ENCODE measurements around the gene TMEM92.
"Not testable (repeated sequence)": the region's sequence is repeated elsewhere in the genome, so short reads cannot be mapped to it uniquely, and the experiment has no call there.

TMEM92 gene

DNA sequence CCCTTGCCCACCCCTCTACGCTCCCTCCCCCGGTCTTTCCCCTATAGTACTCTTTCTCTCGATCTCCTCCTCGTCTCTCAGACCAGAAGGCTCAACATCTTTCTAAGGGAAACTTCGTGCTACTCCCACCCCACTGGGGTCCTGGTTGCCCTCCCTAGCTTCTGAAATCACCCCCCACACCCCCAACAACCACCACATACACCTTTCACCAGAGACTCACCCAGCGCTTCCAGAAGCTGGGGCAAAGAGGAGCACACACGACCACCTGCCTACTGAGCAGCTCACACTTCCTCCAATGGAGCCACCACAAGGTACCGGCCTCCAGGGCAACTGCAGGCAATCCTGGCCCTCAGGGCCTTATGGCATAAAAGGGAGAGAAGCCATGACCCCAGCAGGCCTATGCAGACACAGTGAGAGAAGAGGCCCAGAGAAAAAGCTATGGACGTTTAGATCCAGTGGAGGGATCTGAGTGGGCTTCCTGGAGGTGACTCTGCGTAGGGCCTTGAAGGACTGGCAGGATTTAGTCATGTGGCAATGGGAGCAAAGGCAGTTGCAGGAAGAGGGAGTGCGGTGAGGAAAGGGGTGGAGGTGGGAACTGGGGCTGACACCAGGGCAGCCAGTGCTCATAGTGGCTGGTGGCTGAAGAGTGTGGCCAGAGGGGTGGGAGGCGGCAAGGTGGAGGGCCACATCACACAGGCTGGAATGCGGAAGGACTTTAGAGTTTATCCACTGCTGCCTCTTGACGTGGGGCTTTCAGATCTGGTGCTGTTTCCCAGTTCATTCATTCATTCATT is 12.1 kb upstream of the TMEM92 start:
- no peak for DNase-seq (ENCODE audit: low read depth)

DNA sequence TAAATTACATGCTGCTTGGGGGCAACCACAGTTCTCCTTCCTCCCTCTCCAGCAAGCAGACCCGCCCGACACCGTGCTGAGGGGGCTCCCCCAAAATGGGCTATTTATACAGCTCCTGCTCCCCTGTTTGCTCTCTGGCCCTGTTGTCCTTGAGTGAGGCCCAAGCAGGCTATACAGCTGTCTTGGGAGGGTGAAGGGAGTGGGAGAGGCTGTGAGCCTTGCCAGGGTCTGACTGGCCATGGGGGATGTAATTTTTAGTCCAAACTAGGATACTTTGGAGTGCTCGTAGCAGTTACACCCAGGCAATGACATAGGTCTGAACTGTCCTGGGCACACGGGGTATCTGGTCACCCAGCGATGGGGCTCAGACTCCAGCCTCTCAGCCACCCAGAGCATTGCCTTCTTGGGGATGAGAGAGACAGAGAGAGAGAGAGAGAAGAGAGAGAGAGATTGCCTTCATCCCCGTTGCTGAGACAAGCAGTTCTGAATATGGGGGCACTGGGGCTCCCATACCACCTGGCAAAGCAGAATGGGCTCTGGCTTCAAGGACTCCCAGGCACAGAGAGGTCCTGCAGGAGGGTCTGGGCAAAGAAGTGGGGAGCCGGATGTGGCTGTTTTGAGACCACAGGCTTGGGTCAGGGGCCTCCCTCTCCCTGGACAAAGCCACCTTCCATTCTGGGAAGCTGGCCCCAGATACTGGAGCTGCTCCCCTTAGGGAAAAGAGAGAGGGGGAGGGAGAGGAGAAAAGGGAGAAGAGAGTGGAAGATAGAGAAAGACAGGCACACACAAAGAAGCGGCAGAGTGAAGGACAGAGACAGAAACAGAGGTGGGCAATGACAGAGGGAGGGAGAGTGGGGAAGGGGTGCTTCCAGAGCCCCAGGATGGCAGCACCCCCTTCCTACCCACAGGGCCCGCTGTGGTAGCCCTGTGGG is 10.7 kb upstream of the TMEM92 start:
- DNase-seq (ENCODE audit: low read depth): no peak

DNA sequence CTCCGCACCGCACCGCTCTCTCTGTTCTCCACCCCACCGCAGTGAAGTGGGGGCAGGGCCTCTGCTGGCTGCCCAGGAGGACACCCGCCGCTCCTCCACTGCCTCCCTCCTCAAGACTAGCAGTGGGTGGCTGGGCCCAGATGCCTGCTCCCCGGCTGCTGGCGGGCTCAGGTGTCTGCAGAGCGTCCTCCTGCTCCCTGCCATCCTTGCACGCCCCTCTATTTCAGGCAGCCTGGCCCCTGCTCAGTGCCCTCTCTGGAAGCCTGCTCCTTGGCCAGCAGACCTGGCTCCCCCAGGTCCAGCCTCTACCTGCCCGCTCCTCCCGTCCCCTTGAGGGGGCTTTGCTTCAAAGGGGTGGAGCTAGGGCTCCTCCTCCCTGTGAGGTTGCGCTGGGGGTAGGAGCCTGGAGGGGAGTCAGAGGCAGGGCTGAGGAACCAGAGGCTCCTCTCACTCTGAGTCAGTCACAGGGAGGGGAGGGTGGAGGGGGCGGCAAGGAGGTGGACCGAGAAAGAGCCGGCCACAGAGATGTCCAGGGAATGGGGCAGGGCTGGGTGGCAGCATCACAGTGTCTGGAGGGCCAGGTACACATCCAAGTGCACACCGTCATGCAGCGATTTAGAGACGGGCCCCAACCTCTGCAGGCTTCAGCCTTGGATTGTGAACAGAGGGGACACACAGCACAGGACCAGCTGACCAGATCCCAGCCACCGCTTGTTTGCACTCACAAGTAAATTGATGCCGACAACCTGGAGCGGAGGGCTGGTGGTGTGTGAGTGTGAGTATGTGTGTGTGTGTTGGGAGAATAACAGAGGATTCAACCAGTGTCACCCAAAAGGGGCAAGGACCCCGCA is 9.8 kb upstream of the TMEM92 start:
- no peak for DNase-seq (ENCODE audit: low read depth)

DNA sequence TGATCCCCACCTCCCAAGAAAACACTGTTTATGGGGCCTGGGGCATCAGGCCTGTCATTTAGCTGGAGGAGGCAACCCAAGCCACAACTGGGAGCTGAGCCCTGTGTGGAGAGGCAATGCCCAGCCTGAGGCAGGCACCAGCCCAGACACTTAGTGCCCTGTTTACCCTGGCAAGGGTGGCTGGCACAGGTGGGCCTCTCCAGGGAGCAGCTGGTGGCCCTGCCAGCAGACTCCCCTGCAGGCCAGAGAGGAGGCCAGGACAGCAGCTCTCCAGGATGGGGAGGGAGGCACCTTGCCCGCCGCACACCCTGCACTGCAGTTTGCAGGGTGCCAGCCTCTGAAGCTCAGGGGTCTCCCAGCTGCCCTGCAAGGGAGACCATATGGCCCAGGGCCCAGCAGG is 9.1 kb upstream of the TMEM92 start:
- no peak for DNase-seq (ENCODE audit: low read depth)

DNA sequence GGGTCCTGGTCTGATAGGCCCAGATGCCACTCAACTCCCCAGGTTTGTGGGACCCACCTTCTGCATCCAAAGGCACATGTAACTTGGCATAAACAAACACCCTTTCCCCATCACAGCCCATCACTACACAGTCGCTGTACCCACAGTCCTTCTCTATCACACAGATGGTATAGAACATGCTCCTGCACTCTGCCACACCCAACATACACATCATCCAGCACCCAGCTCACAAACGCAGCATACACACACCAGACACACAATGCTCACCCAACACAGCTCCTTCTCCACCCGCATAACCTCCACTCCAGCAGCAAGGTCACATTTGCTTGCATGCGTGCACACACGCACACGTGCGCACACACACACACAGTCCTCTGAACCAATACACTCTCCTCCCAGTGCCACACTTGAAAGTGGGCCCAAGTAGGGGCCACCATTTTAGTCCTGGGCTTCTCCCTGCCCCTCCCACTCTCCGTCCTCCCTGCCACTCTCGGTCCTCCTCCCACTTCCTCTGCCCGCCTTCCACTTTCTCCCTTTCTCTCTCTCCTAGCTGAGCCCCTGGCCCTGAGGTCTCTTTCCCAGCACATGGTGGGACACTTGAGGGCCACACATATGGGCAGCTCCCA is 8.5 kb upstream of the TMEM92 start:
- DNase-seq (ENCODE audit: low read depth): no peak

DNA sequence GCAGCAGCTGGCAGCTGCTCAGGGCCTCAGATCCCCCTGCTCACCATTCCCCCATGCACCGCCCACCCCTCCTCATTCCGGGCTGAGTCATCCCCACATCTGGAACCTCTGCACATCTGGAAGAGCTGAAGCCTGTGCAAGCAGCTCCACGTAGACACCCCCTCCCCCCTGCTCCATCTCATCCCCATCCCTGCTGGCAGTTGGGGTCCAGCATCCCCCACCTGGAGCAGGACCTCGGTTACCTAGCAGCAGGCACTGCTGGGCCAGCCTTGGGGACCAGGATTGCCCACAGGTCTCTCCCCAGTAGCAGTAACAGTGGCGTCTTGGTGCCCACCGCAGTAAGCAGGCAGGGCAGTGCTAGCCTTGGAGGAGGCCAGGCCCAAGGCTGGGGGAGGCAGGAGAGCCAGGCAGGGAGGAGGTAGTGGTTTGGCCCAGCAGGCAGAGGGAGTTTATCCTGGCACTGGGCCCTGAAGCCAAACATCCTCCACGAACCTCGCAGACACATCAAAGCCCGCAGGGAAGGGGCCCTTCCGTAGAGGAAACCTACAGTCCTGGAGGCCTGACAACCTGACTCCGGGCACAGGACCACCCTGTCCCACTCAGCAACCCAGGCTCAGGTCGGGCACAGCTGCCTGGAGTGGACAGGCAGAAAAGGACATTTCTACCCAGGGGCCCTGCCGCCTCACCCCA is 7.7 kb upstream of the TMEM92 start:
- no peak for DNase-seq (ENCODE audit: low read depth)

DNA sequence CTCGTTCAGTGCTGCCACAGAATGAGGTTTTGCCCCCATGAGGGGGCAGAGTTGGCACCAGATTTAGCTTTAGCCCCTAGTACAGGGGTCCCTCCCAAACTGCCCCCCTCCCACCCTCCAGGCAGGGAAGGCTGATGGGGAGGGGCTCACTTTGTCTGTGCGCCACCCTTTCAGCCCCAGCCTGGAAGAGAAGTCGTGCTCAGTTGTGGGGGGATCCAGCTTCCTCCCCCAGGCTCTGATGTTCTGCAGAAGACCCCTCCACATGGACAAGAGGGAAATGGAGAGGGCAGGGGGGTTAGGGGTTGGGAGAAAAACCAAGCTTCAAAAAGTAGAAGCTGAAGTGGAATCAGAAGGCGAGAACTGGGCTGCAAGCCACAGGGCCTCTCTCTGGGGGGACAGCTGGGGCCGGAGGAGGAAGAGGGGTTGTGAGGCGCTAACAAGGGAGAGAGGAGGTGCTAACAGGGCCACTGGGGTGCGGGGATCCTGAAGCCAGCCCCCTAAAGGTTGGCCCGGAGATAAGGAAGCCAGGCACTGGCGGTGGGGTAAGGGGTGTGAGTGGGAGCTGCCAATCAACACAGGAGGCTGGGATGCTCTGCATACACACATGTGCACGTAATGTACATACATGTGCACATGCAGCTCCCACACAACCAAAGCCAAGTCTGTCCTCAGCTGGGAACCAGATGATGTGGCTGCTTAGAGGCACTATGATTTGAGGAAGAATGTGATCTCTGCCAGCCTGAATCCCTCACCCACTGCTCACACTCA is 7.0 kb upstream of the TMEM92 start:
- DNase-seq (ENCODE audit: low read depth): no peak

DNA sequence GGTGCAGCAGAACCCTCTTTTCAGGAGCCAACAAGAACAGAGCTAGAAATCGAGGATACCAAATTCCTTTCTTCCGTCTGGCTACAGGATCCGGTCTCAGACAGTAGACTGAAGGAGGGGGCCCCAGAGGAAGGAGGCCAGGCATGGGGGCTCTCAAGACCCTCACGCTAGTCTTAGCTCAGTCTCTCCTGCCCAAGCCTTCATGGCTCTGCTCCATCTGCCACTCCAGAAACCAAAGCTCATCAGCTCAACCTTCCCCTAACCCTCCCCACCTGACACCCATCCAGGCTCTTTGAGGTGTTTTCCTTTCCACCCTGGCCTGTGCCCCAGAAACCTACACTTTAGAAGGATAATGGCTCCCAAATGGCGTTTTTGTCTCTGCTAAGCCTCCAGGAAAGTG is 6.2 kb upstream of the TMEM92 start:
- no peak for DNase-seq (ENCODE audit: low read depth)

DNA sequence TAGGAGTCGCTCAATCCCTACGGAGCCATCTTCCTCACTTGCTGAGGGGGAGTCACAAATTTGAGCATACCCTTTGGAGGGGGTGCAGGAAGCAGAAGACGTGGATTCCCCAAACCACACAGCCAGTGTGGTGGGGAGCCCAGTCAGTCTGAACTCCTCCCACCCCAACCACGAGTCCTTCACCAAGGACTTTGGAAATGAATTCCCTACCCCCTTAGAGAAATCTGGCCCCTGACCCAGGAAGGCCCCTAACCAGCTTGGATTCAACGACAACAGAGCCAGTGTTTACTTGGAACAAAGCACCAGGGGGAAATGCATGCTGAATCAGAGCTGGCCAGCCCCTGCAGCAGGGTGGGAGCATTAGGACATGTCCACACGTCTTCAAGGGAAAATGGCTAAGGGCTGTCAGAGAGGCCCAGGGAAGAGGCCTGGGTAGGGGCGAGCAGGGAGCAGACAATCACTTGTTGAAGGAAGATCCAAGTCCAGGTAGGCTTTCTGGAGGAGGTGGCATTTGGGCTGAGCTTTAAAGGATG is 5.5 kb upstream of the TMEM92 start:
- no peak for DNase-seq (ENCODE audit: low read depth)

DNA sequence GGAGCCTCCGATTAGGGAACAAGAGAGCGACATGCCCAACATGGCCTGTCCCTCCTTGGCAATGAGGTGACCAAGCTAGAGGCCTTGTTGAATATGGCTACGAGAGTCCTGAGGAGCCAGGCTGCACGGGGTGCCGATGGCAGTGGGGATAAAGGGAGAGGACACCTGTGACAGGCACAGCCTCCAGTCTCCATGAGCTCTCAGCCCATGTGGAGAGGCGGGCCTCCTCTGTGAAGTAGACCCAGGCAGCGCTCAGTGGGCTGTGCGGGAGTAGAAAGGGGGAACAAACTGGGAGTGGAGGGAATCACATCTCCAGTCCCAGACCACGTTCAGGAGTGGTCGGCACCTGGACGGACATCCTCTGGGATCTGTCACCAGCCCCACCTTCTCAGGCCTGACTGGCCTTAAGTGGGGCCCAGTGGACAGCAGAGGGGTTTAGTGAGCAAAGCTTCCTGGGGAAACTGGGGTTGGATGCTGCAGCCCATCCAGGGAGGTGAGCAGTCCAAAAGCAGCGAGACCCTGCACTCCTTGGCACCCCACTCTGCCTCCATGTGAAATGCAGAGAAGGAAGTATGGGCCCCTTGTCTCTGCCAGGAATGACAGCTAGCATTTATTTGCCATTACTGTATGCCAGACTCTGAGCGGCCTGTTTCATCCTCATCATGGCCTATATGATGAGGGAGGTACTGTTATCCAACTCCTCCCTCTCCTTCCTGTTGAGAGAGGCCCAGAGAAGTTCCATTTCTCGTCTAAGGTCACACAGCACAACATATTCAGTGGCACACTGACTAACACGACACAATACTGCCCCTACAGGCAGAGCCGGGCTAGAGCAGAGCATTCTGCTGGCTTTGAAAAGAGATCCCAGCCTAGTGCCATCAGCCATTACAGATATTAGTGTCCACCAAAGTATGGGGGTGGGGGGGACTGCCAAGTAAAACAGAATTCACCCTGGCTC is 4.5 kb upstream of the TMEM92 start:
- peak; percentile 30 for DNase-seq (ENCODE audit: low read depth)

DNA sequence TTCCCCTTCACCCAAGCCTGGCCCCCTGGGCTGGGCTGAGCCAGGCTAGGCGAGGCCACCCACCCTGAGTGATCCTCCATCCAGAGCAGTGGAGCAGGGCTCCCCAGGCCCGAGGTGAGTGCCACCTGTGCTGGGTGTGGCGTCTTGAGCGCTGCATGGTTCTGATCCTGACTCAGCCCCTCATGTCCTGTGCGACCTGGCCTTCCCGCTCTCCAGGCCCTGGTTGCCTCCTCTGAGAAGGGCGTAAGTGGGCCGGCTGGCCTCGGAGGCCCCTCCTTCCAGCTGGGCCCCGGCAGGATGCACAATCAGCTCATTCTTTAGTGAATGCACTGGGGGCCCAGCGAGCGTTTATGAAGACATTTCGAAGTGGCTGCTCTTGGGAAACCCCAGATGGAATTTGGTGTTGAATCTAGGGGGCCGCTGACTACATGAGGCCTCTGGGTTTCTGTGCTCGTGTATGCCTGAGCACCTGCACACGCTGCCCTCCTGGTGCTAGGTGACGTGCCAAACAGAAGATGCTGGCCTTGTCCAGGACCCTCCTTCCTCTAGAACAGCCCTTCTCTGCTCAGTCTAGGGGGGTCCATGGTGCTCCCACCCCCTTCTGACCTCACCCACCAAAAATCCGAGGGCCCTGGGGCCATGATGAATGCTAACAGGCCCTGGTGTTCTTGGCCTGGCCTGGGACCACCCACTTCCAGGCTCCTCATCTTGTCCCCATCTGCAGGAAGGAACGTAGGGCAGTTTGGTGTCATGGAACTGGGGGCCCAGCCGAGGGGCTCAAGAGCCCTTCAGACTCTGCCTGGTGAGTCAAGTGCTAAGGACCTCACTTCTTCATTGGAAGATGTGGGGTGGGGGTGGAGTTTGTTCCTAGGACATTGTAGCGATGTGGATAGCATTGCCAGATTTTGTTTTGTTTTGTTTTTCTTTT is 3.6 kb upstream of the TMEM92 start:
- no peak for DNase-seq (ENCODE audit: low read depth)

DNA sequence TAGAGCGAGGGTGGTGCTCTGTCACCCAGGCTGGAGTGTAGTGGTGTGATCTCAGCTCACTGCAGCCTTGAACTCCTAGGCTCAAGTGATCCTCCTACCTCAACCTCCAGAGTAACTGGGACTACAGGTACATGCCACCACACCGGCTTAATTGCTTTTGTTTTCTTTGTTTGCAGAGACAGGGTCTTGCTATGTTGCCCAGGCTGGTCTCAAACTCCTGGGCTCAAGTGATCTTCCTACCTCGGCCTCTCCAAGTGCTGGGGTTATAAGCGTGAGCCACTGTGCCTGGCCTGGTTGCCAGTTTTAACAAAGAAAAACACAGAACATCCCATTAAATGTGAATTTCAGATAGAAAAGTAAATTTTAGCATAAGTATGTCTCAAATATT is 2.9 kb upstream of the TMEM92 start:
- DNase-seq (ENCODE audit: low read depth): not testable (repeated sequence)

DNA sequence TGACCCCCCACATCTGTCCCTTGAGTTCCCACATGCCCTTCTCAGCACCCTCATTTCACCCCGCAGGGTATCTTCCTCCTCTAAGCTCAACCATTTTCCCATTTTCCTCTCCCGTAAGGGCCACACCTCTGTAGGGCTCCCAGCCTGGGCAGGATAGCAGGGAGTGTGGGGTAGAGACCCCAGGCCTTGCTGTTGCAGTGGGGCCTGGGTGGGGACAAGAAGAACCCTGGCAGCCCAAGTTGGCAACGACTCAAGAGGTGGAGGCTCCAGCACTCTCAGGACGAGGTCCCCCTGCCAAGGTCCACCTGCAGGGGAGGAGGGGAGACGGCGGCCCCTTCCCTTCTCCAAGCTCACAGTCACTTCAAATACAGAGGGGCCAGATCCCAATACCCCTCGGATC is 2.0 kb upstream of the TMEM92 start:
- DNase-seq (ENCODE audit: low read depth): no peak

DNA sequence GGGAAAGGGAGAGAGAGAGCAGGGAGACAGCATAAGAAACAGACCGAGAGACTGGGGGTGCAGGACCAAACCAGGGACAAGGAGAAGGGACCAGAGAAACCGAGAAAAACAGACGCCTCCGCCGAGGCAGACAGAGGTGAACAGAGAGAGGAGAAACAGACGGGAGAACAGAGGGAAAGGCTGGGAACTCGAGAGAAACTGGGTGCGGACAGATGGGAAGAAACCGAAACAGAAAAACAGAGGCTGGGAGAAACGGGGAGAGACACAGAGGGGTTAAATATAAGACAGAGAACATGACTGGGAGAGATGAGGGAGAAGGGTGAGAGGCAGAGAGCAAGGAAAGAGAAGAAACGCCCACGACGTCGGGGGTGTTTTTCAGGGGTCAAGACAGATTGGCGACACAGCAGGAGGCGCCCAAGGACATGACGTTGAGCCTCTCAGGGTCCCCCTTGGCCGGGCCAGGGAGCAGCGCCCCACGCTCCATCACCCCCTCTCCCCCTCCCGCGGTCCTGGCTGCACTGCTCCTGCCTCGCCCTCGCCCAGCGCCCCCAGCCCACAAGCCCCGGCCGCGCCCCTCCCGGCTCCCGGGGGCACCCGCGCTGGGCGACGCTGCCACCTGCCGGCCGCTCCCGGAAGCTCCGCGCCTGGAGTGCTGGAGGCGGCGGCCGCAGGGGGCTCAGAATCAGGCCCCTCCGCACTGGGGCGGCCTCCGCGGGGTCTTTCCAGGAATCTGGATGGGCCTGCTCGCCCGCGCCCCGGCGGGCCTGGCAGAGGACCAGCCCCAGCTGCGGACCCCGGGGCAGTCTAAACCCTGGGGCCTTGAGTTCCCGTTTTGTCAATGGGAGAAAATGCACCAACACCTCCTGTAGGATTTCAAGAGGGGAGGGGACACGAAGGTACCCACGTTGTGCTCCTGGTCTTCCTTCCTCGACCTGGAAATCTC is 1.3 kb upstream of the TMEM92 start:
- peak; percentile 29 for DNase-seq (ENCODE audit: low read depth)

DNA sequence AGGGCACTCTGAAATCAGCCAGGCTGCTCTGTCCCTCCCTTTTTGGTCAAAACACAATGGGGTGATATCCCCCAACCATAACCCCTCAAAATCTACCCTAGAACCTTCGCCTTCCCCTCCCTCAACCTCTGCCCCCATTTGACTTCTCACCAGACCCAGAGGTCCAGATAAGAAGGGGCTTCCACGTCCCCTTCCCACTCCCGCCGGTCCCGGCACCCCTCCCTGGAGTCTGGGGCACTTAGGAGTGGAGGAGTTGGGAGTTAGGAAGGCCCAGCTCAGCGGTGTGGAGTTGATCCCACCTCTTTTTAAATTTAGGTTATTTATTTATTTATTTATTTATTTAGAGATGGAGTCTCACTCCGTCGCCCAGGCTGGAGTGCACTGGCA is 619 bp upstream of the TMEM92 start:
- DNase-seq (ENCODE audit: low read depth): no peak

DNA sequence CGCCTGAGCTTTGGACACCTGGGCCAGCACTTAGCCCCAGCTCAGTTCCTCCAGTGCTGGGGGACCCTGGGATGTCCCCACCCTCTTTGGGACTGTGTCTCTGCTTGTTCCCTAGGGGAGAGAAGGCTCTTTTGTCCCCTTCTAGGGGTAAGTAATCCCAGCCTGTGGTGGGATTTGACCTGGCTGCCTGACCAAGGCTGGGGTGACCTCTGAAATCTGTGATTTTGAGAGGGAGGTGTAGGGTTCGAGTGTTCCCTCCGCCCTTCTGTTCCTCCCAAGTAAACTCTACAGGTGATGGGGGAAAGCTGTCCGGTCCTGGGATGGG is 593 bp downstream of the TMEM92 start:
- DNase-seq (ENCODE audit: low read depth): no peak

DNA sequence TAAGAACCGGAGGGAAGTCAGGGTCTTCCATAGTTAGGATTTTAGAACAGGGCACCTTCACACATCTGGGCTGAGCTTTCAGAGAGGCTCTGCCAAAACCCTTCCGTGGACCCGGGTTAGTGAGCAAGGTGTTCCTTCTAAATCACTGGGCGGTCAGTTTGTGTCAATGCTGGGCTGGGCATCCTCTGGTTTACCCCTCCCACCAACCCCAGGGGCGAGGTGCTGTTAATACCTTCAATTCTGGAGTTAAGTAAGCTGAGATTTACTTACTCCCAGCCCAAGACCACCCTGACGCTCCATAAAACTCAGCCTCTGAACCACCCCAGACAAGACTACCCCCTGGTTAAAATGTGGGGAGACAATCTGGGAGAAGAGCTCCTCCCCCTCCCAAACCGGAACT is 1.0 kb downstream of the TMEM92 start:
- no peak for DNase-seq (ENCODE audit: low read depth)

Data from activated gamma-delta T cell treated with anti-CD3 and anti-CD28 coated beads, Interleukin-2, amount 50 U/mL, for 16 hours (primary cell).